ELF-1 (cell line): ENCODE data around the gene SLC2A9.

Experiments
- DNase-seq: peaks from one replicate; pipeline ENCODE4 v3.0.0-alpha.2; 2016; ENCODE audit warnings: low read depth, low spot score

Gene SLC2A9

GRCh38 chr4:10020106-10020505 lies 1.2 kb downstream of the SLC2A9 start:
- no peak for DNase-seq

GRCh38 chr4:10019521-10020051 lies 1.7 kb downstream of the SLC2A9 start:
- DNase-seq = no peak

DNA sequence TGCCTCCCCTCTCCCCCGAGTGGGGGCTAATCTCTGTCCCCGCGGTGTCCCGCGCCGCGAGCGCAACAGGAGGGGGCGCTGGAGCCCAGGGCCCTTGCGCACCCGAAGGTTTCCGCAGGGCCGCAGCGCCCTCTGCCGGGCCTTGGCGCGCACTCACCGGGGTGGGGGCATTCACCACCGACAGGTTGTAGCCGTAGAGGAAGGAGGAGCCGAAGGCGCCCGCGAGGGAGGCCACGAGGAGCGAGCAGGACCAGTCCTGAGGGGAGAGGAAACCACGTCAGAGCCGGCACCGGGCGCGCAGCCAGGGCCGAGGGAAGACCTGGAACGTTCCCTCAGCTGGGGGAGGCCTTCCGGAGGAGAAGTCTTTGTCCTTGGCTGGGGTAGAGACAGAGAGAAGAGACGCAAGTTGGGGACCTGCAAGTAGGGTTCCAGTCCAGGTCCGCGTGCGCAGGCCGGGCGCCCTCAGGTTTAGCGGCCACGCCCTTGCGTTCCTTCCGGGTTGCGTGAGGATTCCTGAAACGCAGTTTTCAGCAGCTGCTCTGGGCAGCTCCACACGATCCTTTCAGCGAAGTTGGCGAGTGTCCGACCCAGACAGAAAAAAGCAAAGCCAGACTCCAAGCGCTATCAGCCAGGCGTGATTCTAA lies 2.4 kb downstream of the SLC2A9 start:
- peak; percentile 96 for DNase-seq

- DNase-seq = no peak
Observed at GRCh38 chr4:10017037-10017893, 4.0 kb downstream of the SLC2A9 start.

DNA sequence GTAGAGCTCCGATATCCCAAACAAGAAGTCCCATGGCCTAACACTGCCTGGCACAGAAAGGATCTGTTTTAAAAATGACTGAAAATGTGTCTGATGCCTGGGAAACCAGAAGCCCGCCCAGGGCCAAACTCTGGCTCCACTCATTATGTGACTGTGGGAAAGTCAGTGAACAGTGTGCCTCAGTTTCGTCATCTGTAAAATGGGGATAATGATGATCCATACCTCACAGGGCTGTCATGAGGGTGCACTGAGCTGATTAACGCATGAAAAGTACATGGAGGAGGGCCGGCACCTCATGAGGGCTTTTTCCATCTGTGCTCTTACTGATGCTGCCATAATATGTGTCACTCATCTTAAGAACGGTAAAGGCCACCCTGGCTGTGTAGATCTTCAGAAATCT lies 5.1 kb downstream of the SLC2A9 start:
- no peak for DNase-seq

GRCh38 chr4:10015140-10015753 lies 6.0 kb downstream of the SLC2A9 start:
- peak; percentile 73 for DNase-seq

GRCh38 chr4:10013722-10014121 lies 7.6 kb downstream of the SLC2A9 start:
- DNase-seq = peak; percentile 74

- no peak for DNase-seq
Observed at GRCh38 chr4:10011885-10012284, 9.4 kb downstream of the SLC2A9 start.

DNA sequence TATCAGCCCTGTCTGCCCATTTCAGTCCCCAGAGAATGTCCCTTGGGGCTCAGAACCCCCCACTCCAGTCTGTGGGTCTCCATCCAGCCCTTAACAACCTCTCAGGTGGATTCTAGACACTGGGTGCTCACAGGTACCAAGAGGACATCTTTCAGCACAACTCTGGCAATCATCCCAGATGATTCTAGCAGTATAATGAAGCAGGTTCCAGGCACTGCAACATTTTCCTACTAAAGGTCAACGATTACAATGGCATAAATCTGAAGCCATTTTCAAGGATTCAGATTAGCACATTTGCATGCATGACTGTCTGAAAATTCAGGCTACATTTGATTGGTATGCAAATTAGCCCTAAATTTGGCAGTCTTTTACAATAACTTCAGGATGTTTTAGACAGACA lies 10.0 kb downstream of the SLC2A9 start:
- no peak for DNase-seq

GRCh38 chr4:10009861-10010500 lies 11.3 kb downstream of the SLC2A9 start:
- no peak for DNase-seq

- no peak for DNase-seq
Observed at GRCh38 chr4:10008609-10009005, 12.7 kb downstream of the SLC2A9 start.

DNA sequence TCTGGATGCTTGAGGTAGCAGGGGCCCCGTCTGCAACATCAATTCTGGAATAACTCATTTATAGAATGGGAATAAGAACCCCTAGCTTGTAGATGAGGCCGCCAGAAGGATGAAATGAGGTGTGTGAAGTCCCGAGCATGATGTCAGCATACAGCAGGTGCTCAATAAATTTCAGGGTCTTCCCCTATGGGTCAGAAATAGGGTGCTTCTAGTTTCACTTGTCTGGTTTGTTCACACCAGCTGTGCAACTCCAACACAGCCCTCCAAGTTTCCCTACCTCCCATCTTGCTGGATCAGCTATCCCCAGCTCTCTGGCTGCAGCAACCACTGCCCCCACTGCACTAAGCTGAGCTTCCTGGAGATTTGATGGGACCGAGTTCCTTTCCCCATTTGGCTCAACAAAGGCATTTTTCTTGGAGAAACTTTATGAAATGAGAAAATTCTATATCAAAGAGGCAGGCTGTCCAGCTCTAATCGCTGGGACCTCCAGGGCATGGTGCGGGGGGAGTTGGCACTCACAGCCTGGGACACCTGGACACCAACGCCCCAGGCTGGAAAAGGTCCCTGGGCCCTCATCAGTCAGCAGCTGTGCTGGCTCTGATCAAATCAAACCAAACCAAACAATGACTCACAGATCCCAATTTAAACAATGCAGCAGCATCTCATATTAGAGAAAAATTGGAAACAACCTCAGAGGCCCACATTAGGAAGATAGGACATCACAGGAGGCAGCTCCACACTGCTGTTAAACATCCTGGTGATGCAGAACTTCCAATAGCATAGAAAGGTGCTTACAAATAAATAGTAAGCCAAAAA lies 13.3 kb downstream of the SLC2A9 start:
- no peak for DNase-seq

GRCh38 chr4:10007436-10007740 lies 13.9 kb downstream of the SLC2A9 start:
- no peak for DNase-seq

DNA sequence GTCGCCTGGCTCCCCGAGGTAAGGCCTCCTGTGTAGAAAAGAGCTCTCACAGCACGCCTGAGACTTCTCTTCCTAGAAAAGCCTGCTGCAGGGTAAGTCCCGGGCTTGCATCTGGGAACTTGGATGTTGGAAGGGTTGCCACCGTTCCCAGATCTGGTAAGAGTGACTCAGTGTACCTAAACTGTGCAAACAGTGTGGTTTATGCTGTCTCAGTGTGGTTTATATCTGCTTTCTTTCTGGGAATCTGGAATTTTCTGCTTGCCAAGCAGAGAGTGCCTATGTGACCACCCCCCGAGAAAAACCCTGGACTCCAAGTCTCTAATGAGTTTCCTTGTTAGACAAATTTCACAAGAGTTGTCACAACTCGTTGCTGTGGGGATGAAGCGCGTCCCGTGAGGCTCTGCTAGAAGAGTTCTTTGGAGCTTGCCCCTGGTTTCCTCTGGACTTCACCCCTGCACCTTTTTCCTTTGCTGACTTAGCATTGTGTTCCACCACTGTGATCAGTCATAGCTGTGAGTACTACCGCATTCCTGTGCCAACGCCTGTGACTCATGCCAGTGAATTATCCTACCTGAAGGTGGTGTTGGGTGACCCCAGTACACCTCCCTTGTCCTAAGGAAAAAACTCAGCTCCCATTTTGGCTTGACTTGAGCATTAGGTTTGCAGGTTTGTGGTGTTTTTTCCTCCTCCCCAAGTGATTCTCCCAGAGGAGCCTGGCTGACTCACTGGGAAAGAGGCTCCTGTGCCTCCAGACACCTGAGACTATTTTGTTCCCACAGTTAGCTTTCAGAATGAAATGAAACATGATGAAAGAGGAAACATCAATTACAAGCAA lies 14.5 kb downstream of the SLC2A9 start:
- DNase-seq = no peak

DNA sequence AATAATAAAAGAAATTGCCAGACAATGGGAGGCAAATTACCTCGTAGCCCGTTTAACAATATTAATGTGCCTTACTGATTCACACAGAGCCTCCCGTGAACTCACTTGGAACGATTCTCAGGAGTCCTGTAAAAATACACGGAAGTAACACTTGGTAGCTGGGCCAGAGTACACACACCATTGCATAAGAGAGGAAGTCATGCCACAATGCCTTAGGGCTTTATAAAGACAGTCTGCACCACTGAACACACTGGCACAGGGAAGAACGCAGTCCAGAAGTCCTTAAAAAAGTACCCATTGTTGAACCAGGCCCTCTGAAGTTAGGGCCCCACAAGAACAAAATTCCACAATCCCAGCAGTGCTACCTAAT lies 15.1 kb downstream of the SLC2A9 start:
- DNase-seq = no peak

- DNase-seq = no peak
Observed at GRCh38 chr4:10005632-10006031, 15.7 kb downstream of the SLC2A9 start.

- DNase-seq = no peak
Observed at GRCh38 chr4:10003666-10004065, 17.6 kb downstream of the SLC2A9 start.

- DNase-seq = no peak
Observed at GRCh38 chr4:10002278-10002677, 19.0 kb downstream of the SLC2A9 start.

DNA sequence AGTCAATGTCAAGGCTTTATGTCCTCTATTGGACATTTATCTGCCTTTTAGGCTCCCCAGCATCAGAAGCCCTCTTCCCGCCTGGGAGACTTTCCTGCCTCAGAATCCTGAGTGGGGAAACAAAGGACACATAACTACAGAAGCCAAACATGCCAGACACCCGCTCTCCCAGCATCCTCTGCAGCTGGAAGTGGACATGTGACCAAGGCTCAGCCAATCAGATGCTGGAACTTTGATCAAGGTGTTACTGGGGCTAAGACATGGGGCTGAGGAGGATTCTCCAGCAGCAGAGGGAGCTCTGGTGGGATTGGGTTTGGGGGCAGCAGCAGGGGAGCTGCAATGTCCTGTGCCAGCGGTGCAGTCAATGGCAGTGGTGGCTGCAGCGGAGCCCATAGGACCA lies 19.5 kb downstream of the SLC2A9 start:
- DNase-seq = no peak

- no peak for DNase-seq
Observed at GRCh38 chr4:9999956-10000561, 21.2 kb downstream of the SLC2A9 start.
